HepG2 (cell line): ENCODE measurements around the gene PUS7. TPM values are rescaled to one million over a fixed set of nuclear protein-coding genes. Genes with fewer than 3 reads are reported as not detected.

Experiments
- AHR ChIP-seq: IDR thresholded peaks from 2 replicates; pipeline ENCODE4 v1.6.1; 2018; ENCODE audit warnings: missing genetic modification reagents, missing compliant biosample characterization
- ASH2L ChIP-seq: fragments of 300-600, 200-600 bp; sonication (generic); IDR thresholded peaks from 2 replicates; pipeline ENCODE4 v1.7.0; 2017; ENCODE audit warnings: low read depth, mild to moderate bottlenecking, moderate library complexity, mixed read lengths, low read length; ENCODE audit not compliant: insufficient read length
- ETS1 ChIP-seq: sonication (generic); formaldehyde crosslinking; IDR thresholded peaks from 2 replicates; pipeline ENCODE4 v1.4.0; 2020; ENCODE audit warnings: missing genetic modification reagents
- HNRNPUL1 ChIP-seq: fragments of 200-400 bp; formaldehyde crosslinking; IDR thresholded peaks from 2 replicates; pipeline ENCODE4 v1.6.1; 2017; ENCODE audit warnings: low read depth, mild to moderate bottlenecking, low read length, moderate library complexity
- MED13 ChIP-seq: sonication (generic); formaldehyde crosslinking; IDR thresholded peaks from 2 replicates; pipeline ENCODE4 v1.5.0; 2020; ENCODE audit warnings: missing genetic modification reagents
- MTF2 ChIP-seq: sonication (generic); formaldehyde crosslinking; IDR thresholded peaks from 2 replicates; pipeline ENCODE4 v1.5.0; 2020; ENCODE audit warnings: missing genetic modification reagents, borderline replicate concordance
- MYC ChIP-seq: sonication (generic); formaldehyde crosslinking; IDR thresholded peaks from 2 replicates; pipeline ENCODE4 v1.9.0; 2021; ENCODE audit warnings: missing genetic modification reagents, borderline replicate concordance
- NFAT5 ChIP-seq: sonication (generic); formaldehyde crosslinking; IDR thresholded peaks from 2 replicates; pipeline ENCODE4 v1.4.0; 2020; ENCODE audit warnings: missing genetic modification reagents
- NRL ChIP-seq: sonication (generic); formaldehyde crosslinking; IDR thresholded peaks from 2 replicates; pipeline ENCODE4 v1.5.0; 2020; ENCODE audit warnings: missing genetic modification reagents, mild to moderate bottlenecking, moderate library complexity, borderline replicate concordance
- PLRG1 ChIP-seq: fragments of 450-650 bp; conservative IDR thresholded peaks from 2 replicates; pipeline ENCODE4 v1.6.1; 2016
- POLR2A ChIP-seq, 2 experiments: IDR thresholded peaks; 2 replicates each; pipeline ENCODE4 v1.6.1; 2011; ENCODE audit warnings: low read depth in 2 of 2, low read length in 2 of 2, mild to moderate bottlenecking in 1 of 2, moderate library complexity in 1 of 2; ENCODE audit not compliant: insufficient read depth in 1 of 2
- RAD21 ChIP-seq: fragments of 450-650 bp; formaldehyde crosslinking; IDR thresholded peaks from 2 replicates; pipeline ENCODE4 v1.5.0; 2020; ENCODE audit warnings: mild to moderate bottlenecking
- SALL2 ChIP-seq: sonication (generic); formaldehyde crosslinking; IDR thresholded peaks from 2 replicates; pipeline ENCODE4 v1.8.1; 2023; ENCODE audit warnings: mild to moderate bottlenecking, missing genetic modification reagents, inconsistent platforms
- SRSF4 ChIP-seq: fragments of 200-400 bp; formaldehyde crosslinking; IDR thresholded peaks from one replicate; pipeline ENCODE4 v1.6.1; 2018; ENCODE audit warnings: mild to moderate bottlenecking, low read depth, low read length, moderate library complexity; ENCODE audit not compliant: poor library complexity, severe bottlenecking
- TP53 ChIP-seq: sonication (generic); formaldehyde crosslinking; conservative IDR thresholded peaks from 2 replicates; pipeline ENCODE4 v1.4.0; 2020; ENCODE audit warnings: missing genetic modification reagents
- TRIM22 ChIP-seq: fragments of 450-650 bp; IDR thresholded peaks from 2 replicates; pipeline ENCODE4 v1.6.1; 2017
- ZFP1 ChIP-seq: IDR thresholded peaks from 2 replicates; pipeline ENCODE4 v1.6.1; 2016
- ZNF205 ChIP-seq: IDR thresholded peaks from 2 replicates; pipeline ENCODE4 v1.6.1; 2018; ENCODE audit warnings: missing biosample characterization, missing genetic modification reagents
- ZNF703 ChIP-seq: sonication (generic); formaldehyde crosslinking; IDR thresholded peaks from 2 replicates; pipeline ENCODE4 v1.5.1; 2020; ENCODE audit warnings: missing genetic modification reagents, mild to moderate bottlenecking, moderate library complexity, borderline replicate concordance
- polyA plus RNA-seq, 8 experiments: library from polyadenylated mRNA; depleted of rRNA in 3 of 8; stranded (reverse) in 7 of 8; unstranded in 1 of 8; fragments of >200 nt; fragmentation: Illumina TruSeq in 4 of 8; extraction: Trizol in 4 of 8; gene quantifications; 2 replicates each; pipeline versions ENCODE4 v1.2.1 to v1.2.3, GENCODE V29; 2011 to 2016; ENCODE audit warnings: low read depth in 4 of 8, missing spikeins in 1 of 8, mixed read lengths in 1 of 8; ENCODE audit not compliant: insufficient read depth in 1 of 8
- total RNA-seq, 5 experiments: library from RNA; depleted of rRNA; stranded (reverse); fragments of >200 nt; fragmentation: Illumina TruSeq; extraction: Trizol; gene quantifications; 2 replicates each; pipeline ENCODE4 v1.2.3, GENCODE V29; 2016; ENCODE audit warnings: low read depth in 1 of 5
- TF ChIP-seq, protein P1 (sequence below): sonication (generic); formaldehyde crosslinking; IDR thresholded peaks from 2 replicates; pipeline ENCODE4 v1.8.0; 2022; ENCODE audit warnings: mild to moderate bottlenecking, missing genetic modification reagents, borderline replicate concordance

PUS7 gene
- total and polyA plus RNA-seq, 2 of the 13 experiments (the other 11 are each of a cell fraction or from before 2014, with no cell fraction given) = 14.4 to 41.2 TPM

GRCh38 chr7:105521717-105522463, at the start of gene PUS7 (continued):
- TF ChIP-seq POLR2A (IDR thresholded peaks at IDR 0.05; ENCODE audit: insufficient read depth in 1 of 2, low read depth in 2 of 2, low read length in 2 of 2) (peak; percentile 97 to 98), MYC (CRISPR knock-in tag) (peak; percentile 91), ZFP1 (no peak), ASH2L (peak; percentile 65), NRL (peak; percentile 14), ETS1 (CRISPR knock-in tag) (0 out of 2 replicates have a peak, but pooled peaks have one; percentile 57), TRIM22 (no peak), MTF2 (CRISPR knock-in tag) (no peak), MED13 (CRISPR knock-in tag) (peak; percentile 49; the same call in 1 of the 2 replicates), HNRNPUL1 (peak; percentile 6; the same call in 1 of the 2 replicates), NFAT5 (CRISPR knock-in tag) (peak; percentile 87), ZNF703 (no peak), RAD21 (CRISPR knock-in tag) (peak; percentile 61; the same call in 1 of the 2 replicates), TP53 (CRISPR knock-in tag) (peak; percentile 71; the same call in 1 of the 2 replicates), AHR (CRISPR knock-in tag) (no peak), ZNF205 (CRISPR knock-in tag) (peak; percentile 3; the same call in 1 of the 2 replicates), SALL2 (CRISPR knock-in tag) (peak; percentile 87; the same call in 1 of the 2 replicates), SRSF4 (no peak), PLRG1 (no peak)
- TF ChIP-seq, protein P1, sequence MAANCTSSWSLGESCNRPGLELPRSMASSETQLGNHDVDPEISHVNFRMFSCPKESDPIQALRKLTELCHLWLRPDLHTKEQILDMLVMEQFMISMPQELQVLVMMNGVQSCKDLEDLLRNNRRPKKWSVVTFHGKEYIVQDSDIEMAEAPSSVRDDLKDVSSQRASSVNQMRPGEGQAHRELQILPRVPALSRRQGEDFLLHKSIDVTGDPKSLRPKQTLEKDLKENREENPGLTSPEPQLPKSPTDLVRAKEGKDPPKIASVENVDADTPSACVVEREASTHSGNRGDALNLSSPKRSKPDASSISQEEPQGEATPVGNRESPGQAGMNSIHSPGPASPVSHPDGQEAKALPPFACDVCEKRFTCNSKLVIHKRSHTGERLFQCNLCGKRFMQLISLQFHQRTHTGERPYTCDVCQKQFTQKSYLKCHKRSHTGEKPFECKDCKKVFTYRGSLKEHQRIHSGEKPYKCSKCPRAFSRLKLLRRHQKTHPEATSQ = no peak
